HG03565 (cell line): ENCODE results near the gene PPP1R37.

Source experiments
- ATAC-seq: cut with Tn5 transposase; IDR thresholded peaks from one replicate; pipeline ENCODE4 v1.9.1; 2021; ENCODE audit warnings: mild to moderate bottlenecking, moderate library complexity; ENCODE audit not compliant: unreplicated experiment

Gene PPP1R37

DNA sequence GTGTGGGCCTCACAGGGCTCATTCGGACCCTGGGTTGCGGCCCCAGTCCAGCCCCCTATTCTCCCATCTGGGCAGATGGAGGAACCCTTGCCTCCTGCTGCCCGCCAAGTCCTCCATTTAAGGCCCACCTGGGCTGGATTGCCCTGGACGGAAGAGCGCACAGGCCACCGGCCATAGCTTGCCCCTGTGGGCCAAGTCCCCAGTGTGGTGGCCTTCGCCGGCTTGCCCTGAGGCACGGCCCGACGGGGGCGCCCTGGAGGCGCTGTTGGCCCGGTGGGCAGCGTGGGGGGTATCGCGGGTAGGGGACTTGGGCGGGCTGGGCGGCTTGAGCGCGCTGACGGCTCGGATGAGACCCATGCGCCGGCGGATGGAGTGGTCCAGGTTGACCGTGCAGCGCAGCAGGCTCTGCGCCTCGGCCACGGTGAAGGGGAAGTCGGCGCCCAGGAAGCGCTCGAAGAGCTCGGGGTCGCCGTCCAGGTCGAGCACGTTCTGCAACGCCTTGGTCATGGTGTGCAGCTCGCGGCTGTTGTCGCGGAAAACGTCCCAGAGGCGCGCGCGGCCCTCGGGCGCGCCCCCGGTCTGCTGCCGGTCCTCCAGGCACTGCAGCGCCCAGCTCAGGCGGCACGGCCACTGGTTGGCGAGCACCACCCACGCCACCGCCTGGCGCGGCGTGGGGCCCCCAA, 59.0 kb downstream of the PPP1R37 start:
- ATAC-seq: no peak

GRCh38 chr19:45152504-45153338, 59.7 kb downstream of the PPP1R37 start:
- no peak for ATAC-seq

- no peak for ATAC-seq
These were observed 60.5 kb downstream of the PPP1R37 start for GRCh38 chr19:45153339-45154063.

GRCh38 chr19:45154064-45154827, 61.3 kb downstream of the PPP1R37 start:
- no peak for ATAC-seq

- ATAC-seq: no peak
These were observed 63.1 kb downstream of the PPP1R37 start for GRCh38 chr19:45156011-45156630.

DNA sequence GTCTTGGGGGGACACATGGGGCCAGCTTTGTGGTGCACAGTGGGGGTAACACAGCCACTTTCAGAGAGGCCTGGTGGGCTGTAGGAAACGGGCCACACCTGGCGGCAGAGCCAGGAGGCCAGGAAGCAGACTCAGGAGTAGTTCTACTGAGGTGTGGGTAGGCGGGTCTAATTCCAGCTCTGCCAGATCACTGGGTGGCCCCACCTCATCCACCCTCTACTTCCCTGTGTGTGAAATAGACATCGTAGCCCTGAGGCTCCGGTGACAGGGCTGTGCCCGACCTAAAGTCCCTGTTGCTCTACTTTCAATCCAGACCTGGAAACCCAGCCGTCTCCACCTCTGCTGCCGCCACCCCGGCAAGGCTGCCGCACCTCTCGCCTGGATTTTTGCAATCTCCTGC, 63.8 kb downstream of the PPP1R37 start:
- ATAC-seq: no peak

- ATAC-seq: no peak
These were observed 65.7 kb downstream of the PPP1R37 start for GRCh38 chr19:45158503-45159209.

DNA sequence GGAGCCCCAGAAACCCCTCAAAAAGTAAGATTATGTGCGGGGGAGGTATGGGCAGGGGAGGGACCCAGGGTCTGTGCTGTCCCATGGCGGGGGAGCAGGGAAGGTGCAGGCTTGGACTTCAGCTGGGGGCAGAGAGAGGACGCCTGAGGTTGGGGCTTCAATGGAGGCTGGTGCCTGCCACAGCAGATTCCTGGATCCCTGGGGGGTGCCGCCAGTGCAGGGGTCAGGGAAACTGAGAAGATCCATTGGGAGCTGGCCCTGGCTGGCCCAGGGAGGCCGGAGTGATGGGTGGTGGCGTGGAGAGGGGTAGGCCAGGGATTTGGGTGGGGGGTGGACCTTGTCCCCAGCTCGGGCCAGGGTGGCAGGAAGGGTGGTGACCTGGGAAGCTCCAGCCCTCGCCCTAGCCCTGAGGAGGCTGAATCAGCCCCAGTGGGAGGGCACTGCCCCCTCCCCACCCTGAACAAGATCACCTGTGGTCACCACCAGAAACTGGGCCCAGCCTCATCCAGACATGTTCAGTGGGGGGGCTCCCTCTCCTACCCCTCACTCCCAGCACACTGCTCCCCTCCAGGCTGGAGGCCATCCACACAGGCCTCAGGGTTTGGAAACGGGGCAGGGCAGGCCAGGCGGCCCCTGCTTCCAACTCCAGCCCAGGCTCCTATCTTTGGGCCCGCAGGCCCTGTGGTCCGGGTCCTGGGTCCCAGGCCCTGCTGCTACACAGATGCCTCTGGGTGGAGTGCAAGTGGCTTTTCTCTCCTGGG, 66.4 kb downstream of the PPP1R37 start:
- no peak for ATAC-seq

GRCh38 chr19:45159971-45160324, 67.0 kb downstream of the PPP1R37 start:
- ATAC-seq: no peak

- ATAC-seq: no peak
These were observed 68.1 kb downstream of the PPP1R37 start, which contains the start of gene NKPD1 for GRCh38 chr19:45160870-45161737. TSS of gene NKPD1 (minus strand) at chr19:45160982. CDS start at chr19:45160150, 832 bp downstream.

DNA sequence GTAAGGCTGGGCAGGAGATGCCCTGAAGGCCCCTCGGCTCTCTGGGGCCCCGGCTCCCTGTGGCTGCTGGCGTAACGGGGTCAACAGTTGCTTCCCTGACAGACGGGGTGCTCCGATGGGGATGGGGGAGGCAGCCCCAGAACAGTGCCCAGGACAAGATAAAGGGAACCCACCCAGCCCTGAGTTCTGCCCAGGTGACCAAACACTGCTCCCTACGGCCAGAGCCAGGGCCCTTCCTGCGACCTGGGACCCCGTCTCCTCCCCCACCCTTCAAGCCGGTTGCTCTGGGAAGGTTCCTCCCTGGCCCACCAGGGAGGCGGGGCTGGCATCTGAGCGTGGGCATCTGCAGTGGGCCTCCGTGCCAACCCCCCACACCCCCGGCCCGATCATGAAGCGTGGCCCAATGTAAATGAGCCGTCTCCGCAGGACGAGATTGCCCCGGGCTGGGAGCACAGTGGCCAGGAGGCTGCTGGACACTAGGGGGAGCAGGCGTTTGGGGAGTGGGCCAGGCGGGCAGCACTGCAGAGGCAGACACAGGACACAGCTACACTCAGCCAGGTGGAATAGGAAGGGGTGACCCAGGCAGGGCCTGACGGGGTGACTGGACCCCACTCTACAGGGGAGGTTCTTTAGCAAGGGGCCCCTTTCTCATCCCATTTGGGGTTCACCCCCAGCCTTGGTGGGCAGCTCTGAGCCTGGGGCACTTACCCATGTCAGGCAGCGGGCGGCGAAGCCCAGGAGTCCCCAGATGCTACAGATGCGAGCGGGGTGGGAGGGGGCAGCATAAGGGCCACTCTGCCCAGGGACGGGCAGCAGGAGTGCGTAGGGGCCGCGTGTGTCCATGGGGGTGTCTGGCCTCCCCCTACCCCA, 69.0 kb downstream of the PPP1R37 start:
- ATAC-seq: no peak

GRCh38 chr19:45162608-45163143, 69.7 kb downstream of the PPP1R37 start:
- ATAC-seq: no peak

GRCh38 chr19:45163156-45163555, 70.2 kb downstream of the PPP1R37 start:
- ATAC-seq: no peak

DNA sequence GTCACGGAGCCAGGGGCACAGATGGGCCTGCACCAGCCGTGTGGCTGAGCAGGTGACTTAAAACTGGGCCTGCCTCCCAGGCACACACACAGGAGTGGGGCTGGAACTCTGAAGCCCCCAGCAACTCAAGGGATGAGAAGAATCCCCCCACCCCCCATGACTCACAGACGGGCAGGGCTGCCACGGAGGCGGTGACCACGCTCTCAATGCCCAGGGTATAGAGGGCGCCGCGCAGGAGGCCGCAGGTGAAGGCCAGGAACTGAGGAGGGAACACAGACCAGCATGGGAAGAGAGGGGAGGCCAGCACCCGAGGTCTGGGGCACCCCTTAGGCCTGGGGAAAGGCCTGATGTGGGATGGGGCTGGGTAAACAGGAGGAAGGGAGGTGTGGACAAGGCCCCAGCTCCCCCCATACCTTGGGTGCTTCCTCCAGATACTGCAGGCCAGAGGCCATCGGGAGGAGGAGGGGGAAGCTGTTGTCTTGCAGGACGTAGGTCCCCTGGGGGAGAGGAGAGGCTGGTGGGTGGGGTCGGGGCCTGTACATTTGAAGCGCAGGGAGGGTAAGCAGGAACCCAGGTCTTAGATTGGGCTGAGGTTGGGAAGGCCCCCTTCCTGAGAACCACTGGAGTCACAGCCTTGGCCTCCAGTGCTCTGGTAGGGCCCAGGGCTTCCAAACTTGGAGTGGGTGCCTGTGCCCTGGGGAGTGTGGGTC, 70.9 kb downstream of the PPP1R37 start:
- ATAC-seq: no peak

DNA sequence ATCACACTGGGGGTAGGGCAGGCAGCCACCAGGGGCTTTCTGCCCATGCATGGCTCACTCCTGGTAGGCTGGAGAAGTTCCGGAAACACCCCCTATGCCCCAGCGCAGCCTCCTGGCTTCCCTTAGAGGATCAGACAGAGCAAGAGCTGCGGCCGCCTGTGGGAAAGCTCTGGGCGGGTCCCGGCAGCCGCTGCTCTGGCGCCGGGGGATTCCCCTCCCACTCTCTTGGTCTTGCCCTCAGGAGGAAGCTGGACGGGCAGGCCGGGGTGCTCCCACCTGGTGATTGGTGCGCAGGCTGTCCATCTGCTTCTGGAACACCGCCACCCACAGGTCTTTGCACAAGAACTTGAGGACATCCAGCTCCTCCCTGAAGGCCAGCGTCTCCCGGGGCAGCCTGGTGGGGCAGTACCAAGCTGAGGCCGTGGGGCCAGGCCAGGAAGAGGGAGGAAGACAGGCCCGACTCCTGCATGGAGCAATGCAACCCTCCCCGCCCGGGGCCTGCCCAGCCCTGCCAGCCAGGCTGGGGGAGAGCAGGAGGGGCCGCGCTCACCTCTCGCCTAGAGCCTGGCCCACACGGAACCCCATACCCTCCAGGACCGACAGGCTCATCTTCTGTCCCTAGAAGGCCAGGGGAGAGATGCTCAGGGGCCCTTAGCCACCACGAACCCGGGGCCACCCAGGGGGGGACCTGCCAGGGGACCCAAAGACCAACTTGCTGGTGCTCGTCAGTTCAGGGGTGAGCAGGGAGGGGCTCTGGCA, 71.8 kb downstream of the PPP1R37 start:
- ATAC-seq: peak; percentile 71
